Uterine smooth muscle cell (primary cell): Measurements from ENCODE around the gene TRAM1L1. TPM values are rescaled to one million over a fixed set of nuclear protein-coding genes. Genes with fewer than 3 reads are reported as not detected.

Experiments used
- total RNA-seq: library from RNA; depleted of rRNA; stranded (reverse); fragments of >200 nt; gene quantifications from 2 replicates; pipeline ENCODE4 v1.2.3, GENCODE V29; 2014

The TRAM1L1 gene
- 3.2 and 4.6 TPM in 2 replicates for total RNA-seq

GRCh38 chr4:117084866-117085701, at the start of gene TRAM1L1:
TSS of gene TRAM1L1 (minus strand) at chr4:117085576. CDS start at chr4:117085393, 183 bp downstream.

